Esophagus muscularis mucosa (tissue), 4 donors: ENCODE data around the gene TRPC4AP. TPM values are rescaled to one million over a fixed set of nuclear protein-coding genes. Genes with fewer than 3 reads are reported as not detected.

Source experiments
- DNase-seq: peaks from one replicate; pipeline ENCODE4 v3.0.0-alpha.2; 2017; ENCODE audit errors: extremely low spot score
- H3K27ac ChIP-seq, 4 donors: fragments of 200-600 bp; sonication (generic); replicated peaks in 1 of 4; 1 replicate in 3 of 4; 2 replicates in 1 of 4; pipeline ENCODE4 v1.5.1; 2016 to 2019; ENCODE audit warnings: mild to moderate bottlenecking in 1 of 4
- H3K27me3 ChIP-seq, 4 donors: fragments of 200-600 bp; sonication (generic); one replicate each; pipeline versions ENCODE4 v1.5.1 to v1.6.0; 2016 to 2019
- H3K36me3 ChIP-seq, 4 donors: fragments of 200-600 bp; sonication (generic); one replicate each; pipeline ENCODE4 v1.5.1; 2016 to 2019
- H3K4me1 ChIP-seq, 4 donors: fragments of 200-600 bp; sonication (generic); one replicate each; pipeline ENCODE4 v1.5.1; 2016 to 2019
- H3K4me3 ChIP-seq, 4 donors: fragments of 200-600 bp; sonication (generic); 1 replicate in 2 of 4; 2 replicates in 2 of 4; pipeline ENCODE4 v1.5.1; 2016 to 2019; ENCODE audit warnings: mild to moderate bottlenecking in 4 of 4, moderate library complexity in 1 of 4
- H3K9me3 ChIP-seq, 4 donors: fragments of 200-600 bp; sonication (generic); 1 replicate in 3 of 4; 2 replicates in 1 of 4; pipeline ENCODE4 v1.5.1; 2016 to 2019
- EP300 ChIP-seq: sonication (generic); formaldehyde crosslinking; IDR thresholded peaks from one replicate; pipeline ENCODE4 v1.6.1; 2017; ENCODE audit warnings: antibody characterized with exemption
- POLR2A ChIP-seq: fragments of 450-650 bp; IDR thresholded peaks from one replicate; pipeline ENCODE4 v1.6.1; 2017; ENCODE audit warnings: antibody characterized with exemption, moderate library complexity, mild to moderate bottlenecking, low read depth
- POLR2AphosphoS5 ChIP-seq, 2 donors: sonication (generic); formaldehyde crosslinking; IDR thresholded peaks; one replicate each; pipeline ENCODE4 v1.6.1; 2017; ENCODE audit warnings: antibody characterized with exemption in 2 of 2
- WGBS: methylation state at CpG from one replicate; pipeline ENCODE4 v1.1.5; 2018; 5-methylcytosine and 5-hydroxymethylcytosine counted together
- intact Hi-C: fragments of 100-400 bp; cut with DNase I; formaldehyde crosslinking; loops from one replicate; pipeline ENCODE4 v1.15.1; 2023
- total RNA-seq, 4 donors: library from RNA; depleted of rRNA; stranded (reverse); fragments of >200 nt; gene quantifications; one replicate each; pipeline versions ENCODE4 v1.1.0 to v1.2.1, GENCODE V29; 2016
- TF ChIP-seq, protein P1 (sequence below), 3 experiments: fragments of 200-600 bp in 2 of 3; fragments of 450-650 bp in 1 of 3; sonication (generic) in 2 of 3; IDR thresholded peaks; one replicate each; pipeline ENCODE4 v1.5.1; 2017 to 2019; ENCODE audit warnings: antibody characterized with exemption in 3 of 3, mild to moderate bottlenecking in 2 of 3, moderate library complexity in 1 of 3

Gene TRPC4AP
- total RNA-seq, 4 donors from 2014 or later = 44.1 to 58.2 (median 52.1) TPM

DNA sequence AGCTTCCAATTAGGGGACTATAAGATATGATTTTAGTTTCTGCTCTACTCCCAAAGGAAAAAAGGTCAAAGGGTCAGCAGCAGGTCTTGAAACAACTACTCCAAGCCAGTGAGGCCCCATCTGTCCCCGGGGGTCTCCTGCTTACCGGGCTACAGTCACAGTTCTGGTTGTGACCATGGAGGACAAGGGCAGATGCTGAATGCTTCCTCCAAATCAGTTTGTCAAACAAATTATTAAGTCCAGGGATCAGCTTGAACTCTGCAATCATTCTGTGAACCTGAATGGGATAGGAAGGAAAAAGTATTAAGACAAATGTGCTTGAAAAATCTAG lies 76.8 kb downstream of the TRPC4AP start:
- Histone ChIP-seq H3K9me3 (no peaks in the 10 kb centered on the region), H3K27ac (no peak overlapping the region), H3K36me3 (peaks cover 31 to 96% (median 92%) of the 10 kb centered on the region in 4 donors), H3K27me3 (no peaks in the 10 kb centered on the region), H3K4me1 (peaks cover 0 to 38% (median 29%) of the 10 kb centered on the region in 4 donors), H3K4me3 (no peak overlapping the region)
- intact Hi-C loops = no loop called here
- no peak for DNase-seq
- TF ChIP-seq EP300 = no peak
- 100% methylated on average over 2 of the region's 2 CpGs for WGBS

DNA sequence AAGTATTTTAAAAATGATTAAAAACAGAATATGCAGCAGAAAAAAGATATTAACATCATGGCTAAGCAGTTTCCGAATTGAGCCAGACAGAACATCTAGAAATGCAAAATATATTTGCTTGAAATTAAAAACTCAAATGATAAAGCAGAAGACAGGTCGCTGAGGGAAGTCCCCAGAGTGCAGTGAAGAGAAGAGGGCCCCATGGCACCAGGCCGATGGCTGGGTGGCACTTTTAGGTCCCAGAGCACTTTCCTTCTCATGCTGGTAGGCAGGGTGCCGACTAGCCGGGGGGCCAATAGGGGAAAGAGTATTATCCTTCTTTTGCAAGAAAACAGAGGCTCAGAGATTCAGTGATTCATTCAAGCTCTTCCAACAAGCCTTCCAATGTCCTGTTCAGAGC lies 78.1 kb downstream of the TRPC4AP start:
- Histone ChIP-seq H3K4me3 (no peak overlapping the region), H3K9me3 (no peaks in the 10 kb centered on the region), H3K27me3 (no peaks in the 10 kb centered on the region), H3K27ac (no peak overlapping the region), H3K4me1 (peaks cover 0 to 27% (median 21%) of the 10 kb centered on the region in 4 donors), H3K36me3 (peaks cover 38 to 99% (median 92%) of the 10 kb centered on the region in 4 donors)
- intact Hi-C loops = no loop called here
- DNase-seq = no peak
- TF ChIP-seq EP300 (no peak), POLR2AphosphoS5 (IDR thresholded peaks at IDR 0.05) (no peak), POLR2A (no peak)
- TF ChIP-seq, protein P1, sequence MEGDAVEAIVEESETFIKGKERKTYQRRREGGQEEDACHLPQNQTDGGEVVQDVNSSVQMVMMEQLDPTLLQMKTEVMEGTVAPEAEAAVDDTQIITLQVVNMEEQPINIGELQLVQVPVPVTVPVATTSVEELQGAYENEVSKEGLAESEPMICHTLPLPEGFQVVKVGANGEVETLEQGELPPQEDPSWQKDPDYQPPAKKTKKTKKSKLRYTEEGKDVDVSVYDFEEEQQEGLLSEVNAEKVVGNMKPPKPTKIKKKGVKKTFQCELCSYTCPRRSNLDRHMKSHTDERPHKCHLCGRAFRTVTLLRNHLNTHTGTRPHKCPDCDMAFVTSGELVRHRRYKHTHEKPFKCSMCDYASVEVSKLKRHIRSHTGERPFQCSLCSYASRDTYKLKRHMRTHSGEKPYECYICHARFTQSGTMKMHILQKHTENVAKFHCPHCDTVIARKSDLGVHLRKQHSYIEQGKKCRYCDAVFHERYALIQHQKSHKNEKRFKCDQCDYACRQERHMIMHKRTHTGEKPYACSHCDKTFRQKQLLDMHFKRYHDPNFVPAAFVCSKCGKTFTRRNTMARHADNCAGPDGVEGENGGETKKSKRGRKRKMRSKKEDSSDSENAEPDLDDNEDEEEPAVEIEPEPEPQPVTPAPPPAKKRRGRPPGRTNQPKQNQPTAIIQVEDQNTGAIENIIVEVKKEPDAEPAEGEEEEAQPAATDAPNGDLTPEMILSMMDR (IDR thresholded peaks at IDR 0.05) = no peak
- 88% methylated on average over 5 of the region's 5 CpGs for WGBS

DNA sequence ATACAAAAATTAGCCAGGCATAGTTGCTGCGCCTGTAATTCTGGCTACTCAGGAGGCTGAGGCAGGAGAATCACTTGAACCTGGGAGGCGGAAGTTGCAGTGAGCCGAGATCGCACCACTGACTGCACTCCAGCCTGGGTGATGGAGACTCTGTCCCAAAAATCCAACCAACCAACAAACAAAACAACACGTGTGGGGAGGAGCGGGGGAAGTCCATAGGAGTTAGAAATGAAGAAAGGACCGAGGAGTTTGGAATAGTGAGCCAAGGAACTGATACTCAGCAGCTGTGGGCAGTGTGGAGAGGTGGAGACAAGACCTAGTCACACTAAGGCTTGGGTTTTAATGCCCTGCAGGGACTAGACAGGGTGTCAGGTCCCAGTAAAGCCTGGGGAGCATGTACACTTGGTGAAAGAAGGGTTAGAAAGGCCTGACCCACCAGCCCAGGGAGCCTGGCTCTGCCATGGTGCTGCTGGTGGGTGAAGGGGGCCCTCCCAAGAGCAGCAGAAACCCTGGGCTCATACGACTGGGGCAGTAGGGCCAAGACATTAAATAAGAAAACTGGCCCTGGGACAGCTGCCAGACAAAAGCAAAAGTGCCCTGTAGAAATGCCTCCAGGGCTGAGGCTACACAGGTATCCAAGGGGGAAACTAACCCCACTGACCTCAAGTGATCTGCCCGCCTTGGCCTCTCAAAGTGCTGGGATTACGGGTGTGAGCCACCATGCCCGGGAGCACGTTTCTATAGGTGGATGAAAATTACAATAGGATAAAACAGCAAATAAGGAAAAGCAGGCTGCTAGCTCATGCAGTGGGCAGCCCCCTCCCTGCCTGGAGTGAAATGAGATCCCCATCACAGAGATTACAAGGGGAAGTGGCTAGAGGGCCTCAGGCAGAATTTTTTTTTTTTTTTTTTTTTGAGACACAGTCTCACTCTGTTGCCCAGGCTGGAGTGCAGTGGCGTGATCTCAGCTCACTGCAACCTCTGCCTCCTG lies 78.9 kb downstream of the TRPC4AP start:
- H3K27me3 ChIP-seq = no peaks in the 10 kb centered on the region
- 86% methylated on average over 13 of the region's 13 CpGs for WGBS
- H3K9me3 ChIP-seq = no peaks in the 10 kb centered on the region
- TF ChIP-seq EP300 (no peak), POLR2A (no peak), POLR2AphosphoS5 (IDR thresholded peaks at IDR 0.05) (no peak)
- TF ChIP-seq, protein P1 (IDR thresholded peaks at IDR 0.05) = no peak
- H3K36me3 ChIP-seq = peaks cover 46 to 99% (median 92%) of the 10 kb centered on the region in 4 donors
- H3K27ac ChIP-seq = peak overlapping the region in 2 of 4 donors; percentile 9 to 14
- intact Hi-C loops = no loop called here
- H3K4me3 ChIP-seq = no peak overlapping the region
- DNase-seq = no peak
- H3K4me1 ChIP-seq = peaks cover 0 to 21% (median 19%) of the 10 kb centered on the region in 4 donors

DNA sequence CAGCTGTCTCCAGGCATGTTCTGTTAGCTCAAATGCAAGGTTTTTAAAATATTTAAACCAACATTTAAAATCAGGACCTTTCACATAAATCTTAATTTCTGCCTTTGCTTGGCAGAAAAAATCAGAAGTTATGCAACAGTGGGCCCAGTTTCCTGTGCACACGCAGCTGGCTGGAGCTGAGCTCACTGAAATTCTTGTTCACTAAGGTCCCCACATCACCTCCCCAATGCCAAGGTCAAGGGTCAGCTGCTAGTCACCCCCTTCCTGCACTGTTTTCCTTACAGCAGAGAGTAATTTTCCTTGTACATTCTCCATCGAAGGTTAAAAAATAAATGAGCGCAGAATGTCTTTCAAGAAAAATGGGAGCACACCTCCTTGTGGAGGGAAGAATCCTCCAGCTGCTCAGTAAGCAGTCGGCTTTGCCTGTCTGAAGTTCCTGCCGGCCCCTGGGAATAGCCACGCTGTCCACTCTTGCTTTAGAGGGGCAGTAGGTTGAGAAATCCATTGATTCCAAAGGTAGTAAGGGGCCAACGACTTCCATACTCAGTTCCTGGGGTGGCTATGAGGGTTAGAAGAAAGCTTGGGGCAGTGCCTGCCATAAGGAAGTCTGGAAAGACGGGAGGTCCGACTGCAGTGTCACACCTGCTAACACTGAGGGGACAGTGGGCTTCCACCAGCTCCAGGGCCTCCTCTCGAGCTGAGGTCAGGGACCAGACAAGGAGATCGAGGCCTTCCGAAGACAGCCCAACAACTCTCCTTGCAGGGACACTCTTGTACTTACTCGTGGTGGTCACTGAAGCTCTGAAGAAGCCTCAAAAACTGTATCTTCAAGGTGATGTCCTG lies 80.2 kb downstream of the TRPC4AP start:
- TF ChIP-seq, protein P1 (IDR thresholded peaks at IDR 0.05) = no peak
- Histone ChIP-seq H3K9me3 (no peaks in the 10 kb centered on the region), H3K4me1 (peaks cover 0 to 19% (median 14%) of the 10 kb centered on the region in 4 donors), H3K4me3 (no peak overlapping the region), H3K36me3 (peaks cover 59 to 100% (median 94%) of the 10 kb centered on the region in 4 donors), H3K27me3 (no peaks in the 10 kb centered on the region), H3K27ac (peak overlapping the region in 1 of 4 donors; percentile 40)
- WGBS = 80% methylated on average over 13 of the region's 13 CpGs
- DNase-seq = no peak
- intact Hi-C loops = no loop called here
